HG02885 (cell line): Measurements from ENCODE around the gene U2AF2.

Experiments used
- ATAC-seq: cut with Tn5 transposase; IDR thresholded peaks from one replicate; pipeline ENCODE4 v1.9.1; 2021; ENCODE audit warnings: mild to moderate bottlenecking; ENCODE audit not compliant: unreplicated experiment, poor library complexity

The U2AF2 gene

GRCh38 chr19:55687281-55688201, 32.7 kb downstream of the U2AF2 start:
- ATAC-seq = no peak

GRCh38 chr19:55688422-55689218, 33.8 kb downstream of the U2AF2 start:
- no peak for ATAC-seq

- ATAC-seq = no peak
Observed at GRCh38 chr19:55689411-55690108, 34.7 kb downstream of the U2AF2 start.

GRCh38 chr19:55690109-55690768, 35.4 kb downstream of the U2AF2 start:
- ATAC-seq = no peak

DNA sequence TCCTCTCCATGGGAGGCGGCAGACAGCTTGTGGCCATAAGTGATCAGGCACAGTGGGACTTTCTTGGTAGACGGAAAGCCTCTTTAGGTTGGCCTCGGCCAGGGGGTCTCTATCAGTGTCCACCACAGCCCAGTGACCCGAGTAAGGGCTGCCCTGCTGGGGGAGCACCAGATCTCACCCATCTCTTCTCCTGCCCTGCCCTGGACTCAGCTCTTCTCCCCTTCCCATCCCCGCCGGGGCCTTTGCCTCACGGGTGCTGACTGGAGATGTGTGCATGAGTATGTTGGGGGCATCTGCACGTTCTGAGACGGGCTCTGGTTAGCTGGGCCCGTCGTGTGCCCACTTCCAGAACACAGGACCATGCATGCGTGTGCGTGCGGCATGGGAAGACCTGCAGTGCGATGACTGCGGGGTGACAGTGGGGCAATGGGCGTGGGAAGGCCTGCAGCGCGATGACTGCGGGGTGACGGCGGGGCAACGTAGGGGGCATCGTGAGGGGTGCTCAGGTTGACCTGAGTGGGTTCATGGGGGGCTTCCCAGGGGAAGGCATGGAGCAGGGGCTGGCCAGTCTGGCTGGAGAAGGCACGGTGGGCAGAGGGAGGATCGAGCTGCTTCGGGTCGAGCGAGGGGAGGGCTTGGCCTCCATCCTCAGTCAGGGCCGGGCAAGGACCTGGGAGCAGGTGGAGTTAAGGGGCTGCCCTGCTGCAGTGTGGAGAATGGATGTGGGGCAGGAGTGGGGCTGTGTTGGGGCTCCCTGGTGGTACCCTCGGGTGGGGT, 36.1 kb downstream of the U2AF2 start:
- no peak for ATAC-seq

GRCh38 chr19:55691561-55692481, 37.0 kb downstream of the U2AF2 start:
- no peak for ATAC-seq

GRCh38 chr19:55692681-55693081, 37.8 kb downstream of the U2AF2 start:
- no peak for ATAC-seq

- ATAC-seq = no peak
Observed at GRCh38 chr19:55693336-55693974, 38.6 kb downstream of the U2AF2 start.

GRCh38 chr19:55694241-55694655, 39.4 kb downstream of the U2AF2 start:
- no peak for ATAC-seq

DNA sequence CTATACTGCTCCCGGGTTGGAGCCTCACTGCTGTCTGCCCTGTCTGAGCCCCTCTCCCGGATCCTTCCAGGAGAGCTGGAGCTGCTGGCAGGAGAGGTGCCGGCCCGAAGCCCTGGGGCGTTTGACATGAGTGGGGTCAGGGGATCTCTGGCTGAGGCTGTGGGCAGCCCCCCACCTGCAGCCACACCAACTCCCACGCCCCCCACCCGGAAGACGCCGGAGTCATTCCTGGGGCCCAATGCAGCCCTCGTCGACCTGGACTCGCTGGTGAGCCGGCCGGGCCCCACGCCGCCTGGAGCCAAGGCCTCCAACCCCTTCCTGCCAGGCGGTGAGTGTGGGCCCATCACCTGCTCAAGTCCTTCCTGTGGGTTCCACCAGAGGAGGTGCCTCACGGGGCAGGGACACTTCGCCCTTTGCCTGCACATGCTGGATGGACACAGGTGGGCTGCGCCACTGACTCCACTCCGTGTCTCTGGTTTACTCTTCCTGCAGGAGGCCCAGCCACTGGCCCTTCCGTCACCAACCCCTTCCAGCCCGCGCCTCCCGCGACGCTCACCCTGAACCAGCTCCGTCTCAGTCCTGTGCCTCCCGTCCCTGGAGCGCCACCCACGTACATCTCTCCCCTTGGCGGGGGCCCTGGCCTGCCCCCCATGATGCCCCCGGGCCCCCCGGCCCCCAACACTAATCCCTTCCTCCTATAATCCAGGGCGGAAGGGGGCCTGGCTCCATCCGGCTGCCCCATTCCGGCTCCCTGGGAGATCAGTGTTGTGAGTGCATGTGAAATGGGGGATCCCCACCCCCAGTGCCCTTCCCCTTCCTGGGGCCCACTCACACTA, 40.0 kb downstream of the U2AF2 start:
- no peak for ATAC-seq

DNA sequence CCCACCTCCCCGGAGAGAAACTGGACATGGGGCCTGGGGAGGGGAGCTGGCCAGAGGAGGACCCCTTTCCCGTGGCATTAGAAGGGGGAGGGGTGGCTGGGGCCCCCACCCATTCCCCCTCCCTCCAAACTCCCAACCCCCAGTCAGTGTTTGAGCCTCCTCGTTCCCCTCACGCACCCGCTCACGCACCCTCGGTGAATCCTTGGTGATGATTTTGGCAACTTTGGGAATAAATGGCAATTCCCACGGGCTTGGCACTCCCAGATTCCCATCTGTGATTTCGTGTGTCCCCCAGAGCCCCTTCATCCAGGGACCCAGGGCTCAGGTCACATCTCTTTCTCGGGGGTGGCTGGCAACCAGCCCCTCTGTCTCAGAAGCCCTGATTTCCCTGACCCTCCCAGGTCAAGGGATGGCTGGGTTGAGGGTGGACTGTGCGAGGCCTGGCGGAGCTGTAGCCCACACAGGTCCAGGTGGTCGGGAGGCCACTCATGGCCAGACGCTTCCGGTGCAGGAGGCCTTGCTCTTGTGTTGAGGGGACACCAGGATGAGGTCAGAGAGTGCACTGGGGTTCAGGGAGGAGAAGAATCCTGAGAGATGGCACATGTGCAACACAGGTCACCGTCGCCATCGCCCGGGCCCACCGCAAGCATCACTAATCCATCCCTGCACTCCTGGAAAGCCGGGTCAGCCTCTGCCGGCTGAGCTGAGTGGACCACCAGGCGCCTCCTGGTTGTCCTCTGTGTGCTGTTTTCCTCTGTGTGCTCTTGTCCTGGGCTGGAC, 40.9 kb downstream of the U2AF2 start:
- no peak for ATAC-seq

GRCh38 chr19:55696301-55697068, 41.6 kb downstream of the U2AF2 start:
- no peak for ATAC-seq

- no peak for ATAC-seq
Observed at GRCh38 chr19:55697069-55697440, 42.2 kb downstream of the U2AF2 start.

- no peak for ATAC-seq
Observed at GRCh38 chr19:55697698-55698097, 42.9 kb downstream of the U2AF2 start.

DNA sequence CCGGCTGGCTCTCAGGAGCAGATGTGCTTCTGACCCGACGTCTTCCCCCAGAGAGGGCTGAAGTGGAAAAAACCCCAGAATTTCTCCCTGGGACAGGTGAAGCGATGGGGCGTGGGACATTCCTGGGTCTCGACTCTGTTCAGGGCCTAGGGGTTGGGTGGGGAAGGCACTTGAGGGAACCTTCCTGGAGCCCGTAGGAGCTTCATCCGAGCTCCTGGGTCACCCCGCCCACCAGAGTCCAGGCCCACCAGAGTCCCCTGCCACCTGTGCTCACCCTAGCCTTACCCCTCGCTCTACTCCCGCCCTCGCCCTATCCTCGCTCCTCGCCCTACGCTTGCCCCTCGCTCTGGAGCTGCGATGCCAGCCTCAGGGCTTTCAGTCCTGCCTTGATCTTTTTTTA, 43.4 kb downstream of the U2AF2 start:
- no peak for ATAC-seq

GRCh38 chr19:55699221-55699620, 44.4 kb downstream of the U2AF2 start:
- no peak for ATAC-seq
